Measurements from ENCODE around the gene OR51E1.

OR51E1 gene, protein sequence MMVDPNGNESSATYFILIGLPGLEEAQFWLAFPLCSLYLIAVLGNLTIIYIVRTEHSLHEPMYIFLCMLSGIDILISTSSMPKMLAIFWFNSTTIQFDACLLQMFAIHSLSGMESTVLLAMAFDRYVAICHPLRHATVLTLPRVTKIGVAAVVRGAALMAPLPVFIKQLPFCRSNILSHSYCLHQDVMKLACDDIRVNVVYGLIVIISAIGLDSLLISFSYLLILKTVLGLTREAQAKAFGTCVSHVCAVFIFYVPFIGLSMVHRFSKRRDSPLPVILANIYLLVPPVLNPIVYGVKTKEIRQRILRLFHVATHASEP

DNA sequence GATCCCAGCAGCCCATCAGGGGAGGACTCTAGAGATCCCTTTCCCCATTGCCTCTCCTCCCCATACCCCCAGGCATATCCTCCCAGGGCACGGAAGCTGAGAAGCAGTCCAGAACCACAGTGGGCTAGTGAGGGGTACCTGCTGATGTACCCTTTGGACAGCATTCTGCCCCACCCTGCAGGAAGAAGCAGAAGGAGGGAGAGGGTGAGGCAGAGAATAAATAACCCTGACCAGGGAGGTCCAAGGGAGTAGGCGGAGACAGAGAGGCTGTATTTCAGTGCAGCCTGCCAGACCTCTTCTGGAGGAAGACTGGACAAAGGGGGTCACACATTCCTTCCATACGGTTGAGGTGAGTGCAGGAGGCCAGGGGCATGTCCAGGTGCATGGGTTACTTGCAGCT, at the start of gene OR51E1:
OR51E1 (plus strand) TSS at position 301 of the 400 bp plus-strand sequence. CDS start 8,545 bp downstream, outside the sequence.
- no peak for DNase-seq (ENCODE audit: low spot score)

DNA sequence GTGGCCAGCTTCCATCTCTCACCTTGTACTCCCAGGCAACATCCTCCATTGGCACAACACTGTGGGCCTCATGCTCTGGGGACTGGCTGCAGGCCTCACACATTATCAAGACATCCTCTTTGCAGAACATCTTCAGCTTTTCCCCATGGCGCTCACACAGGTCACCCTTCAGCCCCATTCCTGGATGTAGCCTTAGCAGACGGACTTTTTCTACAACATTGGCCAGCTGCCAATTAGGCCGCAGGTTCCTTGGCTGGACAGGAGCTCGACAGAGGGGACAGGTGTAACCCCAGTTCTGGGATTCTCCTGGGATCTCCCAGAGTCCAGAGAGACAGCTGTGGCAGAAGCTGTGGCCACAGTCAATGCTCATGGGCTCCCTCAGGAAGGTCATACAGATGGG, 38.7 kb upstream of the OR51E1 start:
- DNase-seq (ENCODE audit: low spot score), result no peak

DNA sequence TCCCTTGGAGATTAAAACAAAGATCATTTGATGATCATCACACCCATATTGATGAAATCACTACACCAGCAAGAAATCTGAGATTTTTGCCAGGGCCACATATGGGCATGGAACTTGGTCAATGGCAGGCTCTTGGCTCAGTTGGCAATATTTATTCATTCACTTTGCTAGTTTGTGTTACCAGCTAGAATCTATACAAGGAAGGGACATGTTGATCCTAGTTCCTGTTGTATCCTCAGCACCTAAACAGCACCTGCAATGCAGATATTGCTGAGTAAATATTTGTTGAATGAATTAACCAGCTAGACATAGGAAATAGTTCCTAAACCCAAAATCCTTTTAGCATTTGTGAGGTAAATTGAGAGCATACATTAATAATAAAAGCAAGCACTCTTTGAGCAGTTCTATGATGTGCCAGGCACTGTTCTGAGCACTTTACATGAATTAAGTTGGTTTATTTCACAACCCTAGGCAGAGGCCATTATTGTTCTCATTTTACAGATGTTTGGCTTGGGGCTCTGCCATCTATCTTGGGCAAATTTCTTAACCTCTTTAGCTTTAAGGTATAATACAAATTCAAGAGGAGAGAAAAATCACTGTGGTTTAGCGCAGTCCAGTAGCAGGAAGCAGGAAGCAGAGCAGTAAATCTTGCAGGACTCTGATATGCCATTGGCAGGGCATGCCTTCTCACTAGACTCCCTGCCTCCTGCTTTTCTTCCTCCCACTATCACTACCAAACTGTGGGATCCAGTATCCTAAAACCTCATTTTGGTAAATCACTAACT, 37.4 kb upstream of the OR51E1 start:
- DNase-seq (ENCODE audit: low spot score), result no peak

DNA sequence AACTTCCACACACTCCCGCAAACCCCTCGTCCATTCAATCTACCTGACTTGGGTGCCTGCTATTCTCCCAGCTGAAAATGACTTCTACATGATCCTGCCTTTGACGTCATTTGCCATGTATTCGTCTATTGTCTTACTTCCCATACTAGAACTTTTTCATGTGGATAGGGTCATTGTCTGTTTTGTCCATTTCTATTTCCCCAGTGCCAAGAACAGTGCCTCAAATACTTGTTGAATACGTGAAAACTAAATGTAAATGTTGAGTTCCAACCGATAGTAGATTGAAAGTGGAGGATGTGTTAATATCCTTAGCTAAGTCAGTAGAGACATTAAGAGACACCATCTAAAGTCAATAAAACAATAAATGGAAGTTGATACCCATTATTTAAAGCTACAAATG, 36.7 kb upstream of the OR51E1 start:
- no peak for DNase-seq (ENCODE audit: low spot score)

DNA sequence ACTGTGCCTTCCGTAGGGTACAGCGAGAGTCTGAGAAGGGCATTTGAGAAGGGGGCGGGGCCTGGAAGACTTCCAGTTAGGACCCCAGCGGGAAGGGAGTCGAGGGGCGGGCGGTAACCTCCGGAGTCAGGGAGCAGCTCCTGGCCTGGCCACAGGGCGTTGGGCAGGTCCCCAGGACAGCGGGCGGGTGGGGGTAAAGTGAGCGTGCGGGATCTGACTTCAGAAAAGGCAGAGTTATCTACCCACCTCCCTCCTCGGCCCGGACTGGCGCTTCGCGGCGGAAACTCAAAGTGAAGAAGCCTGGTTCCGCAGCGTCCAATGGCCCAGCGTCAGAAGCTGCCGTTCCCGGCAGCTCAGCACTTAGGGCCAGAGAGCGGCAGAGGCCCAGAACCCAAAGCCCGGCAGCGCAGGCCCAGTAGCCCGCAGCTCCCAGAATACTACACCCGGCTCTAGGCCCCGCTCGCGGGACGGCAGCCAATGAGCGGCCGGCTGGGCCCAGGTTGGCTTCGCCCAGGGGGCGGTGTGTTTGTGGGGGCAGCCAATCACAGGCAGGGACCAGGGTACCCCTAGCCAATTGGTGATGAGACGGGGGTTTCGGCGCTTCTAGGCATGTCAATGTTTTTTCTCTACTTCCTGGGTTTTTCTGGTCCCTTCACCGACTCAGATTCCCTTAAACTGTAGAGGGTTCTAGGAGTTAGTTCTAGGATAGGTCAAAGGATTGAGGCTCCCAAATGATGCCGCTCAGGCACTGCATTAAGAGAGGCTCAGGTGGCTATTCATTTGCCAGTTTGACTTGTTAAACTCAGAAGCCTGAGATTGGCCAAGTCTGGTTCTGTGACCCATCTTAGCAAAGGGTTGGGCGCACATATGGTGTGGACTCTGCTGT, 35.8 kb upstream of the OR51E1 start, which contains the start of gene TRIM68:
TRIM68 (minus strand) TSS at position 451 of the 886 bp plus-strand sequence. CDS start 2,727 bp downstream, outside the sequence.
- DNase-seq (ENCODE audit: low spot score), result peak; percentile 98

DNA sequence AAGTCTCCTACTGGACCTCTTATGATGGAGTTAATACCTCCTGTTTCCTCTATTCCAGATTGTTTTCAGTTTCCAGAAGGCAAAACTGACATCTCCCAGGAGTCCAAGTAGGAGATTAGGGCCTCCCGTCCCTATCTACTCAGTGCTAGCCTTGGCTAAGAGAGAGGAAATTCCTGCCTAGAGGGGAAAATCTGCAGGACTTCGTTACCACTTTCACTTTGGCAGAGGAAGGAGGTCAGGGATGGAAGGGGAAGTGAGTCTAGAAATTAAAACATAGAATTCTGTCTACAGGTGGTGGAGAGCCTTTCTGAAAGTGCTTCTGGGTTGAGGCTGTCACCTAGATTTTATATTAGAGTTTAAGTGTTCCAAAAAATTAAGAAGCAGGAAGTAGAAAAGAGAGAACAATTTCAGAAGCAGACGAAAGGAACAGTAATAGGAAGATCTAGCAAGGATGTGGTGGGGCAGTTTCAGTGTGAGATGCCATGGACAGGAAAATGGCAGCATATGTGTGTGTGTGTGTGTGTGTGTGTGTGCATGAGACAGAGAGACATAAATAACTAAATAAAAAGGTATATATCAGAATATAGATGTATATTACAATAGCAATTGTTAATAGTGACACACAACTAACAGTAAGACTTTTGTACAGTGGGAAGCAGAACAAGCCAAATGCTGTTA, 33.4 kb upstream of the OR51E1 start:
- DNase-seq (ENCODE audit: low spot score), result no peak

DNA sequence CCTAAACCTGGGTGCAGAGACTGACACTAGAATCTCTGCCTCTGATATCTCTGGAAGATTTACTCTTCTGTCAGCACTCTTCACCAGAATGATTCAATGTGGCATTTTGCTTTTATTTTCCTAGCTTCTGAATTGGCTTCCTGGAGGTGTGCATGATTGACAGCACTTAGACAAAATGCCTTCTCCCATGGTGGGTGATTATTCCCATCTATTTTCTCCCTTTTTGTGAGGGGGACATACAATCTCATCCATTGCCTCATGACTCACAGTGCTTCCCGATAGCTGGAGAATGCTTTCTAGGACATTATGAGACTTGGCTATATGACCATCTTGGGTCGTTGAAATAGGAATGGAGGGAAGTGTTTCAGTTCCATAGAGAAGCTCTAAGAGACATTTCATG, 31.8 kb upstream of the OR51E1 start:
- no peak for DNase-seq (ENCODE audit: low spot score)

DNA sequence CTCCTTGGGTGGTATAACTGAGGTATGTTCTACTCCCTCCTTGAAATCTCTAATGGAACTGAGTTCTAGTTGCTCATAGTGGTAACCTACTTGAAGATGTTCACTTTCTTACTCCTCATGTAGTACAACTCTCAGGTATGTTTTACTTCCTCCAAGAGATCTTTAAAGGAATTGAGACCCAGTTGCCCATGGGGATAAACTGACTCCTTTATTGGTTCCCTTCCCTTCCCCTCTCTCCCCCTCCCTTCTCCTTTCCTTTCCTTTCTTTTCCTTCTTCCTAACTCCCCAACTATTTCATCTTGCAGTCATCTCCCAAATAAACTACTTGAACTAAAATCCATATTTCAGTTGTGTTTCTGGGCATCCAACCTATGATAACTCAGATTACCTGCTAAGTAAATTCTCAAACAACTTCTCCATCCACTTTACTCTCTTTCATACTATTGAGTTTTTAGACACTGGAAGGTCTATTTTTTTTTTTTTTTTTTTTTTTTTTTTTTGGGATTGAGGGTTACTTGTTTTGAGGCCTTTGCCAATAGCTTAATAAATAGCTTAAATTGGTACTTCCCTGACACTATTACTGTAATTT, 27.8 kb upstream of the OR51E1 start:
- DNase-seq (ENCODE audit: low spot score), result no peak

DNA sequence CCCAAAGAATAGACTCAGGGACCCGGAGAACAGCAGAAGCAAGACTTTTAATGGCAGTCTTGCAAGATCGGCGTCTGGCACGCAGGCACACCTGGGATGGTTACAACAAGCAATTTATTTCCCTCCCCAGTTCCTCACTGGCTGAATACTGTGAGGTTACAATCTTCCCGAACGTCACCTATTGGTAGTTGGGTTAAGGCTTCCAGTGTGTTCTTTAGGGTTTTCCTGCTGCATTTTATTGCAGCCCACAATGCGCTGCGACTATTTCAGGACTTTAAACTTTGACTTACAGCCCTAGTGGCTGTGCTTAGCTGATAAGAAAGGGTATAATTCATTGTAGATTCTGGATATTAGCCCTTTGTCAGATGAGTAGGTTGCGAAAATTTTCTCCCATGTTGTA, 24.3 kb upstream of the OR51E1 start:
- no peak for DNase-seq (ENCODE audit: low spot score)

DNA sequence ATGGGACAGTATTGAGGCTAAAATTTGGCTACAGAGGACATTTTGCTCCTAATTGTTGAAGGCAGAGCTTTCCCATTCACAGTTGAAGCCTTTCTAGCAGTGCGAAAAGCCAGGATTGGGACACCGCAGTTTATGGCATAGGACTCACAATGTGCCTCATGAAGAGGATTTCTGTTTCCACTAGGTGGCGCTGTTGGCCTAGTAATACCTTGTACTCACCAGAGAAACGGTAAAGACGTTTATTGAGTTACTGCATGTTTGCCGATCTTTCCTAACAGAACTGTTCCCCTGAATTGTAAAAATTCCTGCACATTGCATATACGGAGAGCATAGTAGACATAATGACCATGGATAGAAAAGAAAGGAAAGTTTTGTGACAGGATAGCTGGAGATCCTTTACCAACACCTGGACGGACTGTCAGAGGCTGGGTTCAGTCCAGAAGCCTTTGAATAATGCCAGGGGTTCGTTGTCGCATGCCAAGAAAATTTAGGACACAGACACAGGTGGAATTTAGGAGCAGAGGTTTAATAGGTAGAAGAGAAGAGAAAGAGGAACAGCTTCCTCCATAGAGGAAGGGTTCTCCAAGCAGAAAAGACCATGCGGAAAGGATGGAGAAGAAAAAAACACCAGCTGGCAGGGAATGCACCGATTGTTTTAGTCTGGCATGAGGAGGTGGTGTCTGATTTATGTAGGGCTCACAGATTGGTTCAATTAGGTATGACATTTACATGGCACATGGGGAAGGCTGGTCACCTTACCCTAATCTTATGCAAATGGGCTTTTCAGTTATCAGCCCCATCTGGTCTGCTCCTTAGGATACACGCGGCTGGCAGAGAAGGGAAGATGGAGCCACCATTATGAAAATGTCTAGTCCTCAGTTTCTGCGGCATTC, 17.3 kb upstream of the OR51E1 start:
- peak; percentile 36 for DNase-seq (ENCODE audit: low spot score)

DNA sequence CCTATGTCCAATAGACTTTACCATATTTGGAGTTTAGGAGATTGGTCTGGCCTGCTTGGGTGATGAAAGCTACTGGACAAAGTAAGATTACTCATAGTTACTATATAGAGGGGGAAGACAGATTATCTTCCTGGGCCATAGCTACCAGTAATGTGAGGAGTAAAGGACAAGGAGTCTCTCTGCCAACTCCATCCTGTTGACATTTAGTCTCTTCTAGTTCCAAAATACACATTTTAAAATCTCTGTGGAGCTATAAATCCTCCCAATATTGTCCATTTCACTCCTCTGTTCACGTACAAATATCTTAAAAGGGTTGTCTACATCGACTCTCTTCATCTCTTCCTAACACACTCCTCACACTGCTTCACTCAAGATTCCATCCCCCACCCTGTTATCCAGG, 7.6 kb upstream of the OR51E1 start:
- DNase-seq (ENCODE audit: low spot score), result no peak

DNA sequence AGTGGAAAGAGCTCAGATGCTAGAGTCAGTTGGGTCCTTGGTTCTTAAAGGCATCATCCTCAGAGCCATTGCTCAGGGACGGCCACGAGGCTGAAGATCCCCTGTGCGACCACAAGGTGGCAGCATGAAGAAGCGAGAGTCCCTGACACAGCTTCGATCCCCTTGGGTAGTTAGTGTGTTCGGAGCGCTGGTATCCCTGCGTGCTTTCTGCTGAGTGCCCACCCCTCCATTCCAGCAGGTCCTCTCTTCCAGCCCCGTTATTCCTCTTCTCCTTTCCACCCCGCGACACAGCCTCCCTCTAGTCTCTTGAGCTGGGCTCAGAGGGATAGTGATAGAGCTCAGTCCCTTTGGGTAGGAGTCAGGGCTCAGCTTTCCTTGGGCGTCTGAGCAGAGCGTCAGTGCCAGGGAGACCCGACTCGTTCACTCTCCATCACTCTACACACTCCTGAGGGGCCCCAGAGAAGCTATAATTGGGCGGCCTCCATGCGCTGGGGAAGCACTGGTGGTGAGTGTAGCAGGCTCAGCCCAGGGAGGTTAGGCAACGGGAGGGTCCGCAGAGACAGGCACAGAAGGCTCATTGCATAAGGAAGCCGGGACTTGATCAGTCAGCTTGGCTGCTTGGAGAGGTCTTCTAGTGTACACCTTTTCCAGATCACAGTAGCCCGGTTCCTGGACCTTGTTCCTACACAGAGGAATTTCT, 6.7 kb upstream of the OR51E1 start, which contains the start of gene OR51D1:
OR51D1 (plus strand) TSS at position 516 of the 700 bp plus-strand sequence. CDS start 2,314 bp downstream, outside the sequence.
- DNase-seq (ENCODE audit: low spot score), result peak; percentile 87

DNA sequence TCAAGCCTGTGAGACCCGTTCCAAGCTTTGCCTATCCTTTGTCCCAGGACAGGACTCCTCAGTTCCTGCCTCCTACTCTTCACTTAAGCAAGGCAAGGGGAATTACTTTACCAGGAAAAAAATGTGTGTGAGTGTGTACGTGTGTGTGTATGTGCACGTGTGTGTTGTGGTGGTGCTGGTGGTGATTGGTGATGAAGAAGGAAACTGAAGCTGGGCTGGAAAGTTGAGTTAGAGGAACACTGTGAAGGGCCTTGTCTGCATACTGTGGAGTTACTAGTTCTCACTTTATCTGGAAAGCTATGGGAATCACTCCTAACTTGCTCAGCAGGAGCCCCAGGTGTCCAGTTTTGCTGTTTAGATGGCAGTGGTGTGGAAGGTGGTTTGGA, 6.1 kb upstream of the OR51E1 start:
- DNase-seq (ENCODE audit: low spot score), result no peak

DNA sequence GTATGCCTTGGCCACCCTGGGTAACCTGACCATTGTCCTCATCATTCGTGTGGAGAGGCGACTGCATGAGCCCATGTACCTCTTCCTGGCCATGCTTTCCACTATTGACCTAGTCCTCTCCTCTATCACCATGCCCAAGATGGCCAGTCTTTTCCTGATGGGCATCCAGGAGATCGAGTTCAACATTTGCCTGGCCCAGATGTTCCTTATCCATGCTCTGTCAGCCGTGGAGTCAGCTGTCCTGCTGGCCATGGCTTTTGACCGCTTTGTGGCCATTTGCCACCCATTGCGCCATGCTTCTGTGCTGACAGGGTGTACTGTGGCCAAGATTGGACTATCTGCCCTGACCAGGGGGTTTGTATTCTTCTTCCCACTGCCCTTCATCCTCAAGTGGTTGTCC, 3.9 kb upstream of the OR51E1 start:
- no peak for DNase-seq (ENCODE audit: low spot score)

DNA sequence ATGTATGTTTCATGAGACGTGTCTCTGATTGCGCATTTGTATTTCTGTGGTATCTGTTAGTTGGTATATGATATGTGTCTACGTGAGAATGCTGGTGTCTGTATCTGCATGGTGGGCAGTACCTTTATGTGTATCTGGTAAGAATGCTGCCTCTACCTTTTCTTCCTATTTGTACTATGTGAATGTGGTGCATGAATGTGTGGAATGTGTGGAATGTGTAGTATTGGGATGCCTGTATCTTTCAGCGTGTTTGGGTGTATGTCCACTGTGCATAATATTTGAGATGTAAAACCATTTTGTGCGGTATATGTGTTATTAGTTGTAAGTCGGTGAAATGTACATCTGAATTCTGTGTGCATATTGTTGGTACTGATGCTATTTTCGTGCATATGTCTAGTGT, 2.3 kb upstream of the OR51E1 start:
- DNase-seq (ENCODE audit: low spot score), result no peak

DNA sequence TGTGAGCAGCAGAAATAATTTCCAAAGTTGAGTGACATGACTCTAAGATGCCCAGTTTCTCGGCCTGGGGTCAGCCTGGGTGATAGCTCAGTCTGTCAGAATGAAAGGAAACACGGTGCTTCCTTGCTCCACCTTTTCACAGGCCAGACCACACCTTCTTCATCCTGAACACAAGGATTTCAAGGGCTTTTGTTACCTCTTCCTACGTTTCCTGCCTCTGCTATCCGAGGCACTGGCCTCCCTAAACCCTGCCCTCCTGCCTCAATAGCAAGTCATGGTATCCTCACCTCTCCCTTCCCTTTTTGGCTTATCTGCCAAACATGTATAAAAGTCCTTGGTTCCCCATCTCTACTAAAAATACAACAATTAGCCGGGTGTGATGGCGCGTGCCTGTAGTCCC, 1.7 kb upstream of the OR51E1 start:
- DNase-seq (ENCODE audit: low spot score), result no peak

DNA sequence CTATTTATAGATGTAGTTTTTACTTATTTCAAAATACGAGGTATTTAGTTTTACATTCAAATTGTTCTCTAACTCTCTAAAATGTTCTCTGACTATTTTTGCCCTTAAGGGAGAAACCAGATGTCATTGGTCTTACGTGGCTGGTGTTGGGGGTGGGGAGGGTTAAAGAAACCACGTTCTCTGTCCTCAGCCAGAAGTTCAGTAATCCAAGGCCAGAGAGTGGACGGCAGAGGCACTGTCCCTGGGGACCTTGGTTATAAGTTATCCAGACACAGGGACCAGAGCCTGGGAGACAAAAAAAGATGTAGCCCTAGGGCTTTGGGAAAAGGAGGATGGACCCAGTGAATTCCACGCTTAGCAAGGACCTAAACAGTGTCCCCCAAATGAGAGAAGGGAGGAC, 706 bp upstream of the OR51E1 start:
- DNase-seq (ENCODE audit: low spot score), result no peak

DNA sequence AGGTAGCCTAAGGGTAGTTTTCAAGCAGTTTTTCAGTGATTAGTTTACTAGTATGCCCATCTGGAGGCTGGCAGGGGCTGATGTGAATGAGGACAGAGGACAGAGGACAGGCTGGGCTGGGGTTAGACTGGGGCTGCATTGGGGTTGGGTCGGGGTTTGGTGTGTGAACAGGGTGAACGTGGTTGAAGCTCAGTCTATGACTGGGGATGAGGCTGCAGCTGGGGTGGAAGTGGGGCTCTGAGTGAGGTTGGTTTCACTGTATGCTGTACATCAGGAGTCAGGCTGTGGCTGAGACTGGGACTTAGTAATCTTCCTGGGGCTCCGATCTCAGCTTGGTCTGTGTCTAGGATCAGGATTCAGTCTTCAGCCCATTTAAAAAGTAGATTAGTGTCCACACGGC, 451 bp downstream of the OR51E1 start:
- no peak for DNase-seq (ENCODE audit: low spot score)

DNA sequence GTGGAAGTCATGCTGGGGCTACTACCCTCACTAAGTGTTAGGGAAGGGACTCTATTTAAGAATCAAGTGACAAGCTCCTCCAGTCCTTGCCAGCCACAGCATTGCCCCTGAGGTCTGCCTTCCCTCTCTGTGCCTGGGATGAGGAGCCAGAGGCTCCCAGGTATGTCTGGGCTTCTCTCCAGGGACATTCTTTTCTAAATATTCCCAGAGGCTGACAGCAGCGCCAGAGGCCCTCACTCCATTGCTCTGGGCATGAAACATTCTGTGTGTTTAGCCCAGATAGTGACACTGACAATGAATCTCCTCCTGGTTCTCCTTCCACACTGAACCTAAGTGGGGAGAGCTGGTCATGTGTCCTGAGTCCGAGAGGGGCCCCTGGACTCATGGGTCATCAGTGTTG, 2.2 kb downstream of the OR51E1 start:
- no peak for DNase-seq (ENCODE audit: low spot score)

DNA sequence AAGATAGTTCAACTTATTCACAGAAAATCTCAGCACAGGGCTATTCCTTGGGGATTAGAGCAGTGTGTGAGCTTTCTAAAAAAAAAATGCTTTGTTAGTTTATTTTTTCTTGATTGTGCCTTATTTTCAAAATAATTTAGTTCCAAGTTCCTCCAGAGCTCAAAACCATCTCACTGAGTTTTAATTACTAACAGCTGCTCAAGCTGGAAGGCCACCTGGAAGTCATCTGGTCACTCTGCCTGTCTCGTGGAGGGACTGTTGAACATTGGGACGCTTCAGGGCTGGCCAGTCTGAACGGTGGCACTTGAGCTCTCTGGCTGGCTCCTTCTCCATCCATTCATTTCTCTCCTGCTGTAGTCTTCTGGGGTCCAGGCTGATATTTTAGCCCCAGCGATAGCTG, 4.0 kb downstream of the OR51E1 start:
- no peak for DNase-seq (ENCODE audit: low spot score)
